Measurements from ENCODE around the gene TDRD10. TPM values are rescaled to one million over a fixed set of nuclear protein-coding genes. Genes with fewer than 3 reads are reported as not detected.

The TDRD10 gene
- total RNA-seq, 1 experiment from 2014 or later: 0.31 TPM

- no peak overlapping the region for H3K4me3 Mint-ChIP-seq
- no peaks in the 10 kb centered on the region for H3K9me3 Mint-ChIP-seq
- no peak overlapping the region for H4K5ac ChIP-seq (ENCODE audit: insufficient read length, low read depth, low read length)
- 0 out of 2 replicates have a peak, but pooled peaks cover 3% of the 10 kb centered on the region for H3K4me1 ChIP-seq (ENCODE audit: insufficient read depth, low read length)
- TF ChIP-seq CTCF (conservative IDR thresholded peaks at IDR 0.05): no peak
- no peak overlapping the region for H3K9ac ChIP-seq (ENCODE audit: extremely low read depth, insufficient read length, low read length)
- peaks cover 4 to 8% of the 10 kb centered on the region in 2 experiments for H3K4me1 Mint-ChIP-seq
- H2BK20ac ChIP-seq (ENCODE audit: low read depth, low read length, poor library complexity, severe bottlenecking): no peak overlapping the region
- no peak overlapping the region for H3T11ph ChIP-seq (ENCODE audit: low read length)
- no peak overlapping the region for H3K23ac ChIP-seq (ENCODE audit: insufficient read length, low read depth, low read length)
- WGBS (ENCODE audit: extremely low coverage, insufficient read length, low lambda C conversion rate): no CpG with 5 or more reads among the region's 3 CpGs
- H3K79me2 ChIP-seq (ENCODE audit: insufficient read depth, low read length): no peaks in the 10 kb centered on the region
- peak overlapping the region in 2 of 3 experiments; percentile 79 to 84; a peak in 2 of 7 replicates for H3K27ac Mint-ChIP-seq
- H2BK15ac ChIP-seq (ENCODE audit: low read depth, low read length): no peak overlapping the region
- no peak overlapping the region for H3K27ac ChIP-seq (ENCODE audit: insufficient read length, low read depth, low read length)
- no peak overlapping the region for H4K91ac ChIP-seq (ENCODE audit: insufficient read length, low read depth, low read length)
- H3K27me3 Mint-ChIP-seq (ENCODE audit: low read depth): no peaks in the 10 kb centered on the region
- H2AFZ ChIP-seq (ENCODE audit: low read length): no peak overlapping the region
- H2BK120ac ChIP-seq (ENCODE audit: low read depth, low read length, poor library complexity, severe bottlenecking): no peak overlapping the region
- no peaks in the 10 kb centered on the region for H3K9me3 ChIP-seq (ENCODE audit: control insufficient read depth, low read depth, low read length)
- H3K23me2 ChIP-seq (ENCODE audit: insufficient read length, low read depth, low read length, poor library complexity, severe bottlenecking): no peaks in the 10 kb centered on the region
- no peak overlapping the region for H2BK5ac ChIP-seq (ENCODE audit: insufficient read length, low read length)
- no peaks in the 10 kb centered on the region for H4K20me1 ChIP-seq (ENCODE audit: control insufficient read depth, insufficient read depth, insufficient read length)
- no peaks in the 10 kb centered on the region for H3K36me3 Mint-ChIP-seq (ENCODE audit: insufficient read depth in 1 of 3, low read depth in 3 of 3)
- no peak overlapping the region for H3K4me2 ChIP-seq (ENCODE audit: insufficient read depth, insufficient read length, low read length)
- no peak for DNase-seq
- H3K4ac ChIP-seq (ENCODE audit: low read depth, low read length): no peak overlapping the region
- H3K27me3 ChIP-seq (ENCODE audit: insufficient read depth, low read length): no peaks in the 10 kb centered on the region
- H2BK12ac ChIP-seq (ENCODE audit: insufficient read length, low read depth, low read length): no peak overlapping the region
- no peaks in the 10 kb centered on the region for H3K79me1 ChIP-seq (ENCODE audit: insufficient read depth, low read depth, low read length, poor library complexity, severe bottlenecking)
- H3K14ac ChIP-seq (ENCODE audit: insufficient read depth, low read length): no peak overlapping the region
- no peak overlapping the region for H3K56ac ChIP-seq (ENCODE audit: insufficient read length, low read depth, low read length)
- no peak overlapping the region for H2AK5ac ChIP-seq (ENCODE audit: insufficient read length, low read length)
- no peak overlapping the region for H3K18ac ChIP-seq (ENCODE audit: insufficient read length, low read depth, low read length)
- no peak overlapping the region for H4K8ac ChIP-seq (replicated peaks; ENCODE audit: insufficient read length, low read depth, low read length)
Measured at GRCh38 chr1:154474802-154475201, 27.2 kb upstream of the TDRD10 start.
